ENCODE results near the gene WWP2.
"Not testable (repeated sequence)": the region's sequence is repeated elsewhere in the genome, so short reads cannot be mapped to it uniquely, and the experiment has no call there.

- not testable (repeated sequence) for TF ChIP-seq CTCF (IDR thresholded peaks at IDR 0.05; ENCODE audit: low read length); EZH2 (optimal IDR thresholded peaks at IDR 0.05; ENCODE audit: low read depth, low read length)
Observed at GRCh38 chr16:69985196-69985595, 223.1 kb downstream of the WWP2 start.

Data from MM.1S (cell line).